HAP-1 (cell line): ENCODE results near the gene MAP2K3.
"Not testable (repeated sequence)": the region's sequence is repeated elsewhere in the genome, so short reads cannot be mapped to it uniquely, and the experiment has no call there.

Experiments used
- DNase-seq, 2 experiments: peaks; one replicate each; pipeline ENCODE4 v3.0.0-alpha.2; 2016 to 2020; ENCODE audit warnings: low spot score in 2 of 2
- H3K27me3 ChIP-seq: fragments of 250-450 bp; sonication (Bioruptor Pico); 2 replicates; pipeline ENCODE4 v1.5.1; 2020; ENCODE audit warnings: low read depth, mild to moderate bottlenecking, moderate library complexity
- H3K36me3 ChIP-seq: fragments of 250-450 bp; sonication (Bioruptor Pico); replicated peaks from 2 replicates; pipeline ENCODE4 v1.5.1; 2020; ENCODE audit warnings: mild to moderate bottlenecking
- H3K4me1 ChIP-seq: fragments of 250-450 bp; sonication (Bioruptor Pico); 2 replicates; pipeline ENCODE4 v1.5.1; 2020; ENCODE audit warnings: mild to moderate bottlenecking
- H3K4me3 ChIP-seq: fragments of 250-450 bp; sonication (Bioruptor Pico); 2 replicates; pipeline ENCODE4 v1.5.1; 2020; ENCODE audit warnings: mild to moderate bottlenecking, moderate library complexity
- H3K9me3 ChIP-seq: fragments of 250-450 bp; sonication (Bioruptor Pico); 2 replicates; pipeline ENCODE4 v1.5.1; 2020; ENCODE audit warnings: mild to moderate bottlenecking, moderate library complexity
- in situ Hi-C: fragments of 300-500 bp; cut with MboI; formaldehyde crosslinking; loops from 3 replicates; pipeline ENCODE4 v1.14.3; 2020; ENCODE audit warnings: low sequenced_read_pairs, inconsistent platforms, mixed read lengths

MAP2K3 gene

DNA sequence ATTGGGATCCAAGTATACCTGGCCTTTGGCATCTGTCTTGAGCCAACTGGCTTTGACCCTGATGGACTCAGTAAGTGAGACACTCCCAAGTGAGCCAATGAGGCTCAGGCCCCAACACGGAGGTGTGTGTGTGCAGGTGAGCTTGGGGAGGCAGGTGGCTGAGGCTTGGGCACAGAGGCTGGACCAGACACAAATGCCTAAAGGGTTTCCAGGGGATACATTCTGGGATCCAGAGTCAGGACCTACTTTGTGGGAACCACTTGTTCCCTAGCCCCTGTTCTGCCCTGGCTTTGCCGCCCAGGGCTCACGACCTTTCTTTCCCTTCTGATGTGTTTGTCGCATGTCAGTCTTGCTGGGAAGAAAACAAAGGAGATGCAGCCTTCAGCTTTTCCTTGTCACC lies 56.8 kb downstream of the MAP2K3 start:
- in situ Hi-C loops, H3K4me3 ChIP-seq, H3K36me3 ChIP-seq, DNase-seq, H3K4me1 ChIP-seq, H3K9me3 ChIP-seq, H3K27me3 ChIP-seq: not testable (repeated sequence)

DNA sequence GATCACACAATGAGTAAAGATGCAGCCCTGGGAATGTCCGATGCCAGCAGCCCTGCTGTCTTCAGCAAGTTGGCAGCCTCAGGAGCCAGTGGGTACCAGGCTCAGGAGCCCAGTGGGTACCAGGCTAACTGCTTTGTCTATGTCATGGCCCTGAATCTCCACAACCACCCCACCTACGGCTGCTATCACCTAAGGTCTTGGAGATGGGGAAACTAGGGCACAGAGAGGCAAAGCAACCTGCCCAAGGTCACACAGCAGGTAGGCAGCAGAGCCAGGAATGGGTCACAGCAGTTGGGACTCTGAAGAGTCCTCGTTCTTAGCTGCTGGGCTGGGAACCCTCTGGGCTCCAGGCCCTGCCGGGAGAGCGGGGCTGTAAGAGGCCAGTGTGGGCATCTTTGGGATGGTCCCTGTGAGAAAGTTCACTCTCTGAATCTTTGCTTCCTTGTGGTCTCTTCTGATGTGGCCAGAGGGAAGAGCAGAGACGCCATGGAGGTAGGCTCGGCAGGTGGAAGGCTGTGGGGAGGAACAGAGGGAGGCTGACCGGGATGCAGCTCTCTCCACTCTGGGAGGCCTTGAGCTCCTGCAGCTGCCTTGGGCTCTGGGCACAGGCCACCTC lies 57.5 kb downstream of the MAP2K3 start:
- in situ Hi-C loops, H3K4me3 ChIP-seq, H3K36me3 ChIP-seq, H3K9me3 ChIP-seq, DNase-seq, H3K27me3 ChIP-seq, H3K4me1 ChIP-seq: not testable (repeated sequence)

DNA sequence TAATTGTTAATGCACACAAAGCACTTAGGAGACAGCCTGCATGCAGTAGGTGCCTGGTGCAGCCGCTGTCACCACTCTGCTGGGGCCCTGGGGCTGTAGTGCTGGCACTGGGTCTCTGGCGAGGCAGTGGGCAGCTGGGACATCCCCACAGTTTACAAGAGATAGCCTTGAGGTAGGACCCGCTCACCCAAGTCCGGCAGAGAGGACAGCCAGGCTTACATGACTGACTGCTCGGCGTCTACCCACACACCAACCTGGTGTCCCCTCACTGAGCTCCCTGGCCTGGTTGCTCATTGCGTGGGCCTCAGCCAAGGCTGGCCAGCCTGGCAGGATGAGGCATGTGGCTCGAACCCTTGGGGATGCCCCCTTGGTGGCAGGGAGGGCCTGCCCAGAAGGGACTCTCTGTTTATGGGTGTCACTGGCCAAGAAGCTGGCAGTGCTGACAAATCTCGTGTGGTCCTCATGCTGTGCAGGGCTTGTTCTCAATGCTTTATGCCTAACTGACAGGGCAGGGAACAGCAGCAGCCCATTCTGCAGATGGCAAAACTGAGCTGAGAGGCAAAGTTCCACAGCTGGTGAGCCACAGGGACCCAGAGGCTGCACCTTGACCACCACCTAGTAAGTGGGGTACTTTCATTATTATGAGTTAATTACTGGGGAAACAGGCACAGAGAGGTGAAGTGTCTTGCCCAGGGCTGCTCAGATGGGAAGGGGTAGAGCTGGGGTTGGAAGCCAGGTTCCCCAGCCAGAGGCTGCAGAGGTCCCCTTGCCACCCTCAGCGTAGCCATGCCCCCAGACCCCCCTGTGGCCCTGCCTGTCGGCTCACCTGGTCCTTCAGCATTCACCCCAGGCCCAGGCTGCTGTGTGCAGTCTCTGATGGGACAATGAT lies 58.8 kb downstream of the MAP2K3 start:
- H3K4me3 ChIP-seq, H3K27me3 ChIP-seq, H3K9me3 ChIP-seq, H3K4me1 ChIP-seq, in situ Hi-C loops, DNase-seq, H3K36me3 ChIP-seq: not testable (repeated sequence)

DNA sequence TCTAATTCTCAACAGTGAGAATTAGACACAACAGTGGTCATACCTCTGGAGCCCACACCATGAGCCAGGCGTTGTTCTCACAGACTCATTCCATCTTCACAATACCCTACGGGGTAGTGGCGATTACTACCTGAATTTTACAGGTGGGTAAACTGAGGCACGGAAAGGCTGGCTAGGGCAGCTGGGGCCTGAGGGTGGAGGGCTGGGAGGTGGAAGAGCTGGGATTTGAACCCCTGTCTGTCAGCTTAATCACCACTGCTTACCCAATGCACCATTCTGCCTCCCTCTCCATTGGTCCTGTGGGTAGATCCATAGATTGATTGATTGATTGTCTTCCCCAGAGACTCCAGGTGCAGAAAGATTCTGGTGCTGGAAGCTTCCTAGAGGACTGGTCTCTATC lies 60.3 kb downstream of the MAP2K3 start:
- H3K4me3 ChIP-seq, H3K4me1 ChIP-seq, DNase-seq, H3K36me3 ChIP-seq, in situ Hi-C loops, H3K27me3 ChIP-seq, H3K9me3 ChIP-seq: not testable (repeated sequence)

DNA sequence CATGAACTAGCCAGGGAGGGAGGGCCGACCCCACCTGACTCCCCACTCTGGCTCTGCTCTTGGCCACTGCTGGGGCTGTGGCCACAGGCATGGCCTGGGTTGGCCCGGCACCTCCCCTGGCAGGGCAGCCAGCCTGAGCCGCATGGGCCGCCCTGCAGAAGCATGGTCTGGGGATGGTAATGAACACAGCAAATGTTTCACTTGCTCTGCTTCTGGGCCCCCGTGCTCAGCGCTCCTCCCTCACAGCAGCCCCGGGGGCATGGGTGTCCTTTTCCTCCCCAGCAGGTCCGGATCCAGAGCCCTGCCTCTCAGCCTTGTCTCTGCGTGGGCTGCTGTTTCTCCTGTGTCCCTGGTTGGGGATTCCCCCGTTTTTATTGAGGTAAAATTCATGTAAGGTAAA lies 60.7 kb downstream of the MAP2K3 start:
- in situ Hi-C loops, result no loop called here
- no peaks in the 10 kb centered on the region for H3K4me1 ChIP-seq
- H3K9me3 ChIP-seq, result no peaks in the 10 kb centered on the region
- DNase-seq, result no peak
- H3K36me3 ChIP-seq, result no peaks in the 10 kb centered on the region
- H3K27me3 ChIP-seq, result no peaks in the 10 kb centered on the region
- no peak overlapping the region for H3K4me3 ChIP-seq

DNA sequence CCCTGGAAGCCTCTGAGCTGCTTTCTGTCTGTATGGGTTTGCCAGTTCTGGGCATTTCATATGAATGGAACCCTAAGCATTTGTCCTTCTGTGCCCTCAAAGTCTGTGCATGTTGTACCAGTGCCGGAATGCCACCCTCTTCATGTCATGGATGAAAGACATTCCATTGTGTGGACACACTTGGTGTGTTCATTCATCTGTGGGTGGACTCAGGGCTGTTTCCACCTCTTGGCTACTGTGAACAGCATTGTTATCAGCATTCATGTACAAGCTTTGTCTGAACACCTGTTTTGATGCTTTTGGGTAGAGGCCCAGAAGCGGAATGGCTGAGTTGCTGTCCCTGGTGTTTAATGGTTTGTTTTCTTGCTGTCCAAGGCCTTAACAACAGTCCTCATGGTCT lies 61.6 kb downstream of the MAP2K3 start:
- DNase-seq, H3K36me3 ChIP-seq, H3K9me3 ChIP-seq, H3K27me3 ChIP-seq, H3K4me3 ChIP-seq, H3K4me1 ChIP-seq, in situ Hi-C loops: not testable (repeated sequence)

DNA sequence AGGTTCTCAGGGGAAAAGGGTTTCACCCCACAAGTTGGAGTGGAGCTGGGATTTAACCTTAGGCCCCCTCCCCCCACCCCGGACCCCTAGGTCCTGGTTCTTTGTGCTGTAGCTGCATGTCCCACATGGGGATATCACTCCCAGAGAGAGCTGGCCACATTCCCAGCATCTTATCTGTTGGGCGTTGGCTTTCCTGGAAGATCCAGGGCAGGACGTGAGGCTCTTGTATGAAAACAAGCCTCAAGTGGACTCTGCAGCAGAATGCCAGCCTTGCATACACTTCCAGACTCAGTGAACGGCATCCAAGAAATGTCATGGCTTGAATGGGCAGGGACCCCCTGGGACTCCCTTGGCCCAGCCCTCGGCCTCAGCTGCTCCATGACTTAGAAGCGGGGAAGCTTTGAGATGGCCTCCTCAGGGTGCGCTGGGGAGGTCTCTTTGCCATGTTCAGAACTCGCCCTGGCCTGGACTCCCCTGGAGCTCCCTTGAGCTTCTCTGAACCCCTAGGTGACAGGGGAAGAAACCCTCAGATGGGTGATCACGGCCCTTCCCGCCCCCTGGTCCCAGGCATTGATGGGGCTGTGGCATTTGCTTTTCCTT lies 62.2 kb downstream of the MAP2K3 start:
- in situ Hi-C loops, H3K4me1 ChIP-seq, H3K27me3 ChIP-seq, H3K36me3 ChIP-seq, DNase-seq, H3K9me3 ChIP-seq, H3K4me3 ChIP-seq: not testable (repeated sequence)

DNA sequence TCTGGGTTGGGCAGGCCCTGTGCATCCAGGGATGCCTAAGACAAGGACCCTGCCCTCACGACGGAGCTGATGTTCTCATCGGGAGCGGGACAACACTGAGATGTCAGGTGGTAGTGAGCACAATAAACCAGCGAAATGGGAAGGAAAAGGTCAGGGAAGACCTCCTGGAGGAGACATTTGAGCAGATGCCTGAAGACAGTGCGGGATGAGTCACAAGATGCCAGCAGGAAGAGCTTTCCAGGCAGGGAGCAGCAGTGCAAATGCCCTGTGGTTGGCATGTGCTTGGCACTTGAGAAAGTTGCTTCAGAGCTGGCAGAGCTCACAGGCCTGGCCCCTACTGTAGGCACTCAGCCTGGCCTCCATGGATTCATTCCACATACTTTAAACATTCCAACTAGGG lies 63.1 kb downstream of the MAP2K3 start:
- in situ Hi-C loops, DNase-seq, H3K27me3 ChIP-seq, H3K4me3 ChIP-seq, H3K9me3 ChIP-seq, H3K4me1 ChIP-seq, H3K36me3 ChIP-seq: not testable (repeated sequence)

DNA sequence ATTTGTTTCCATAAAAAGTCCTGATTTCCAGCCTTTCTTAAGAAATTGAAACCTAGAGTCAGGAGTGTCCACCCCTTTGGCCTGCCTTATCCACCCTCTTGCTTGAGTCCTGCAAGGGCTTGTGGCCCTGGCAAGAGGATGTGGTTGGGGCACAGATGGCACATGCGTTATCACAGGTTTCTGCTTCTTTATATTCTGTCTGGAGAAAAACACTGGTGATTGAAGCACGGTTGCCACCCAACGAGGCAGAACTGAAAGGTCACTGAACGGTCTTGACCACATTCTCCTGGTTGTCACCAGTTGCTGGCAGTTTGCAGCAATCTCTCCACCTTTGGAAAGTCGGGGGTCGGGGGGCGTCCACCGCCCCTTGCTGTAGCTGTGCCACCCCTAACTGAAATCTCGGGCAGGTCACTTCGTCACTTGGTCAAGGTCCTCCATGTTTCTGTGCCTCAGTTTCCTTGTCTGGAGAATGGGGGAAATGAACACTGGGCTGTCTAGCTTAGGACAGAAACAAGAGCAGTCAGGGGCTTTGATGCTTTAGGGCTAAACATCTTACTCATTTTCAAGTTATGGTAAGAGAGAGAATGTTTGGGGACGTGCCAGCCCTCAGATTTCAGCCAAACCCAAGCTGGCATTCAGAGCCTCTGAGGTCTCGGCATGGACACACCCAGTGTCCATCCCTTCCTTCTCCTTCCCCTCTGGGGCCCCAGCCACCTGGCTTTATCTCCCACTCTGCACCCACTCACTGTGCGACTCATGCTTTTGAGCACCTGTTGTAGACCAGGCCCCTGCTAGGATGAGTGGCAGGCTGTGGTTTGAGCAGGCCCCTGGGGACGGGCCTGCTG lies 63.8 kb downstream of the MAP2K3 start:
- in situ Hi-C loops, DNase-seq: not testable (repeated sequence)

DNA sequence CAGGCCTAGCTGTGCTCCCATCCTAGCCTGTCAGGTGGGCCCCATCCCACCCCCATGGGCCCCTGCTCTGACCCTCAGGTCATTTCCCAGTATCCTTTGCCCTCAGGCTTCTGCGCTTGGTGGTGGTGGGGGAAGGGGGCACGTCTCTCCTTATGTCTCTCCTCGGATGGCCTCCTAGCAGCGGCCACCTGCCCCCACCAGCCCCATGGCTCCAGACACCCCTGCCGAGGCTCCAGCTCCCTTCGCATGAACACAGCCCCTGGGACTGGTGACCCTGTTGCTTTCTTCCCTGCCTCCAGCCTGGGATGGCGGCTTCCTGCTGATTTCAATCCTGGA lies 64.4 kb downstream of the MAP2K3 start:
- in situ Hi-C loops, H3K4me3 ChIP-seq, H3K9me3 ChIP-seq, H3K4me1 ChIP-seq, DNase-seq, H3K27me3 ChIP-seq, H3K36me3 ChIP-seq: not testable (repeated sequence)

More for the DNA sequence above, 63.8 kb downstream of the MAP2K3 start:
- H3K4me3 ChIP-seq, H3K9me3 ChIP-seq, H3K36me3 ChIP-seq, H3K4me1 ChIP-seq, H3K27me3 ChIP-seq: not testable (repeated sequence)

DNA sequence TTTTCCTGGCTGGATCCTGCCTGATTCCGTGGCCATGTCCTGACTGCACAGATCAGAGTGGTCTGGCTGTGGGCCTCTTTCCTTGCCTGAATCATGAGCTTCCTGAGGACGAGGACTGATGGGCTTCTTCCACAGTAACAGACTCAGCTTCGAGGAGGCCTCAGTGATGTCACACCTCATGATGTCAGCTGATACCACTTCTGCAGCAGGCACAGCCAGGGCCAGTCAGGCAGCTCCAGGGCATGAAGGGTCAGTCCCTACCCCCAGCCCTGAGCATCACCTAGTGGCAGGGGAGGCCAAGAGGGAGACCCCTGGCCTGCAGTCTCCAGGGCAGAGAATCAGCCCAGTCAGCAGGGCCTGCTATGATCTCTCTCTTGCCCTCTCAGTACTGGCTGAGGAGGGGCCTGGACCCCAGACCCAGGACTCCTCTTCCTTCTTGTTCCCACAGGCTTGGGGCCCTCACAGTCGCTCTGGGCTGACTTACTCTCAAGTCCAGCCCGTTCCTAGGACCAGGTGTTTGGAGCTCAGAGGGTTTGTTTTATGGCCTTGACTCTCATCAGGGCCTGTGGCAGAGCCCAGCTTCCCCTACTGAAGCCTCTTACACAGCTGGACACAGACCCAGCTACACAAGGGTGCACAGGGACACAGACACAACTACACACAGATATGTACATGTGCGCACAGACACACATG lies 65.0 kb downstream of the MAP2K3 start:
- H3K27me3 ChIP-seq, in situ Hi-C loops, H3K4me1 ChIP-seq, H3K9me3 ChIP-seq, H3K4me3 ChIP-seq, H3K36me3 ChIP-seq, DNase-seq: not testable (repeated sequence)

DNA sequence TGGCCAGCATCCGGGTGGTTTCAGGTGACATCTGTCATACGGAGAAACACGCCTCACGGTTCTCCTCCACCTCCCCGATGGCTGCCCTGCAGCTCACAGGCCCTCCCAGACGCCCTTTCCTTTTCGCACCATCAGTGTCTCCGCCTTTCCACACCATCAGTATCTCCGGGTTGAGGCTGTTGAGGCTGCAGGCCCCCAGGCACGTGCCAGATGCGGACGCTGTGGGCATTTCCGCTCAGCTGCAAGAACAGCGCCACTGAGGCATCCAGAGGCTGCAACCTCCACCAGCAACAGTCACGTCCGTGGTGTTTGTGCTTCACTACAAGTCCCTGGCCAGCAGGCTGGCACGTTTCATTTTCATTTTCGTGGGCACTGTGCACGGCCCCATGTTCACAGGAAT lies 66.0 kb downstream of the MAP2K3 start:
- H3K4me1 ChIP-seq, H3K9me3 ChIP-seq, in situ Hi-C loops, DNase-seq, H3K36me3 ChIP-seq, H3K4me3 ChIP-seq, H3K27me3 ChIP-seq: not testable (repeated sequence)

DNA sequence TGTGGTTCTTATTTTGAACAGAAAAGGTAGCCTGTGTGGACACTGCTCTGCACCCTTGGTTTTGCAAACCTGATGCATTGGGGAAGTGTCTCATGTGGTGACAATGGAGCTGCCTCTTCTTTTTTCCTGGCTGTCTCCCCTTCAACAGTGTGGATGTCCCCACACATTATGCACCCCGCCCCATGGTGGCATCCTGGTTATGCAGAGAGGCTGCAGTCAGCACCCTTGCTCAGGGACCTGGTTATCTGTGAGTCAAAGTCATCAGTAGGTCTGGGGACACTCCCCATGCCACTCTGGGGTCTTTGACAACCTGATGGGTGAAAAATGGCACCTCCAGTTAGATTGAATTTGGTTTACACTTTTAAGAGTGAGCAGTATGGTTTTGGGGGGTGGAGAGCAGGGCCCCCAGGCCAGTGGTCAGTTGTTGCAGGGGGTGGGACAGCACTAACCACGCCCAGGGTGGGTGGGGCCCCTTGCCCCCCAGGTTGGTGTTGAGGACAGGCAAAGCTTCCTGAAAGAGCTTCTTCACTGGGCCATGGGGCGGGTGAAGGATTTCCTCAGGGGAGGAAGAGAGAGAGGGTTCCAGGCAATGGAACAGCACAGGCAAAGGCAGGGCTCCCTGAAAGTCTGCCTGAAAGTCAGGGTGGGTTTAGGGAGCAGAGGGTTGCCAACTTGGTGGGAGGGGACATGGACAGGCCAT lies 67.0 kb downstream of the MAP2K3 start:
- H3K9me3 ChIP-seq, result no peaks in the 10 kb centered on the region
- DNase-seq, result no peak
- in situ Hi-C loops, result no loop called here
- H3K27me3 ChIP-seq, result no peaks in the 10 kb centered on the region
- no peaks in the 10 kb centered on the region for H3K36me3 ChIP-seq
- H3K4me1 ChIP-seq, result no peaks in the 10 kb centered on the region
- H3K4me3 ChIP-seq, result no peak overlapping the region
